Thyroid gland (tissue), 4 donors: ENCODE measurements around the gene VSTM1. TPM values are rescaled to one million over a fixed set of nuclear protein-coding genes. Genes with fewer than 3 reads are reported as not detected.

Experiments
- DNase-seq, 2 donors: peaks; one replicate each; pipeline ENCODE4 v3.0.0-alpha.2; 2019
- H3K27ac ChIP-seq, 3 donors: fragments of 200-600 bp; sonication (generic); 1 replicate in 2 of 3; 2 replicates in 1 of 3; pipeline ENCODE4 v1.5.1; 2016 to 2019; ENCODE audit warnings: mild to moderate bottlenecking in 1 of 3, moderate library complexity in 1 of 3
- H3K27me3 ChIP-seq: fragments of 200-600 bp; sonication (generic); one replicate; pipeline ENCODE4 v1.5.1; 2019
- H3K36me3 ChIP-seq, 2 donors: fragments of 200-600 bp; sonication (generic); one replicate each; pipeline ENCODE4 v1.5.1; 2016 to 2019
- H3K4me1 ChIP-seq, 2 donors: fragments of 200-600 bp; sonication (generic); one replicate each; pipeline ENCODE4 v1.5.1; 2017 to 2019
- H3K4me3 ChIP-seq, 3 donors: fragments of 200-600 bp; sonication (generic); replicated peaks in 1 of 3; 1 replicate in 2 of 3; 2 replicates in 1 of 3; pipeline ENCODE4 v1.5.1; 2016; ENCODE audit warnings: mild to moderate bottlenecking in 1 of 3
- H3K9me3 ChIP-seq: fragments of 200-600 bp; sonication (generic); one replicate; pipeline ENCODE4 v1.5.1; 2017
- CTCF ChIP-seq, 6 experiments: fragments of 200-600 bp in 3 of 6; fragments of 450-650 bp in 3 of 6; sonication (generic) in 3 of 6; IDR thresholded peaks; one replicate each; pipeline ENCODE4 v1.5.1; 2016 to 2019; ENCODE audit warnings: antibody characterized with exemption in 6 of 6, mild to moderate bottlenecking in 2 of 6, inconsistent platforms in 1 of 6, moderate library complexity in 1 of 6
- POLR2A ChIP-seq, 2 donors: fragments of 450-650 bp; IDR thresholded peaks; one replicate each; pipeline ENCODE4 v1.6.1; 2017; ENCODE audit warnings: antibody characterized with exemption in 2 of 2, mild to moderate bottlenecking in 2 of 2, moderate library complexity in 1 of 2
- WGBS, 2 donors: methylation state at CpG; one replicate each; pipeline ENCODE4 v1.1.5; 2017; 5-methylcytosine and 5-hydroxymethylcytosine counted together
- intact Hi-C: fragments of 100-400 bp; cut with DNase I; formaldehyde crosslinking; loops from one replicate; pipeline ENCODE4 v1.15.1; 2023
- total RNA-seq, 4 donors: library from RNA; depleted of rRNA; stranded (reverse); fragments of >200 nt; gene quantifications; one replicate each; pipeline ENCODE4 v1.2.3, GENCODE V29; 2016

The VSTM1 gene
- total RNA-seq, 4 donors from 2014 or later = not detected

GRCh38 chr19:53999694-54000093 is 64.0 kb downstream of the VSTM1 start:
- H3K36me3 ChIP-seq = no peaks in the 10 kb centered on the region
- WGBS, 2 donors = 70 to 83% methylated on average over 1 to 5 of the region's 5 CpGs
- TF ChIP-seq POLR2A (IDR thresholded peaks at IDR 0.05) (no peak), CTCF (IDR thresholded peaks at IDR 0.05) (no peak)
- no peak overlapping the region for H3K4me3 ChIP-seq
- H3K4me1 ChIP-seq = no peaks in the 10 kb centered on the region
- H3K9me3 ChIP-seq = no peaks in the 10 kb centered on the region
- intact Hi-C loops = no loop called here
- DNase-seq = no peak
- no peak overlapping the region for H3K27ac ChIP-seq
- H3K27me3 ChIP-seq = no peaks in the 10 kb centered on the region

DNA sequence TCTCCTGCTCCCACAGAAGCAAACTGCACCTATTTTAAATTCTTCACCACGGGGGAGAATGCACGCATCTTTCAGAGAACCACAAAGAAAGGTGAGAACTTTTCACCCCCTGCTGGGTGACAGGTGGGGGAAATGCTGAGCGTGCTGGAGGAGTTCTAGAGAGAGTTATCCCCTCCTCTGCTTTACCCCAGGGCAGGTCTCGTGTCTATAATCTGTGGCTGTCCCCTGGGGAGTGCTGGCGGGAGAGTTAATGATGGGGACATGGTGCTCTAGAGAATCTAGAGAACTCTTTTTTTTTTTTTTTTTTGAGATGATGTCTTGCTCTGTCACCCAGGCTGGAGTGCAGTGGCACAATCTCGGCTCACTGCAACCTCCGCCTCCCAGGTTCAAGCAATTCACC is 65.5 kb downstream of the VSTM1 start:
- H3K27ac ChIP-seq = no peak overlapping the region
- no peak for DNase-seq
- TF ChIP-seq POLR2A (IDR thresholded peaks at IDR 0.05) (no peak), CTCF (IDR thresholded peaks at IDR 0.05) (no peak)
- H3K4me1 ChIP-seq = no peaks in the 10 kb centered on the region
- no peak overlapping the region for H3K4me3 ChIP-seq
- 34 to 41% methylated on average over 7 of the region's 7 CpGs for WGBS, 2 donors
- H3K9me3 ChIP-seq = no peaks in the 10 kb centered on the region
- H3K27me3 ChIP-seq = peaks cover 8% of the 10 kb centered on the region
- intact Hi-C loops = no loop called here
- H3K36me3 ChIP-seq = no peaks in the 10 kb centered on the region

GRCh38 chr19:53994811-53995210 is 68.9 kb downstream of the VSTM1 start:
- Histone ChIP-seq H3K4me1 (peaks cover 0 to 8% of the 10 kb centered on the region in 2 donors), H3K27ac (no peak overlapping the region), H3K36me3 (no peaks in the 10 kb centered on the region), H3K4me3 (no peak overlapping the region), H3K27me3 (peaks cover 22% of the 10 kb centered on the region), H3K9me3 (no peaks in the 10 kb centered on the region)
- TF ChIP-seq CTCF (IDR thresholded peaks at IDR 0.05) (no peak), POLR2A (IDR thresholded peaks at IDR 0.05) (no peak)
- intact Hi-C loops = no loop called here
- no peak for DNase-seq
- 84 to 88% methylated on average over 5 of the region's 5 CpGs for WGBS, 2 donors

DNA sequence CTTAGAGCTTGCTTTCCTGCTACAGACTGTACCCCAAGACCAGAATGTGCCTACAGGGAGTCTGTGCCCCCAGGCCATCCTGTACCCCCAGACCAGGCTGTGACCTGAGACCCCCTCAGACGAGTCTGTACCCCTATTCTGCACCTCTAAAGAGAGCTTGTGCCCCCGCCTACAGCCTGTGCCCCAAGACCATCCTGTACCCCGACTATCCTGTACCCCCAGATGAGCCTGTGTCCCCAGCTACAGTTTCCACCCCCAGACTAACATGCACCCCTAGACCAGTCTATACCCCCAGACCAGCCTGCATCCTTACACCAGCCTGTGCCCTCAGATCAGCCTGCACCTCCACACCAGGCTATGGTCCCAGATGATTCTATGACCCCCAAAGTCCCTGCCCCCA is 70.2 kb downstream of the VSTM1 start:
- Histone ChIP-seq H3K4me1 (peaks cover 0 to 8% of the 10 kb centered on the region in 2 donors), H3K4me3 (no peak overlapping the region), H3K36me3 (no peaks in the 10 kb centered on the region), H3K27me3 (peaks cover 22% of the 10 kb centered on the region), H3K9me3 (no peaks in the 10 kb centered on the region), H3K27ac (no peak overlapping the region)
- 52 to 73% methylated on average over 2 to 3 of the region's 3 CpGs for WGBS, 2 donors
- DNase-seq = no peak
- intact Hi-C loops = no loop called here
- no peak for TF ChIP-seq POLR2A (IDR thresholded peaks at IDR 0.05)
- no peak for TF ChIP-seq CTCF (IDR thresholded peaks at IDR 0.05)

DNA sequence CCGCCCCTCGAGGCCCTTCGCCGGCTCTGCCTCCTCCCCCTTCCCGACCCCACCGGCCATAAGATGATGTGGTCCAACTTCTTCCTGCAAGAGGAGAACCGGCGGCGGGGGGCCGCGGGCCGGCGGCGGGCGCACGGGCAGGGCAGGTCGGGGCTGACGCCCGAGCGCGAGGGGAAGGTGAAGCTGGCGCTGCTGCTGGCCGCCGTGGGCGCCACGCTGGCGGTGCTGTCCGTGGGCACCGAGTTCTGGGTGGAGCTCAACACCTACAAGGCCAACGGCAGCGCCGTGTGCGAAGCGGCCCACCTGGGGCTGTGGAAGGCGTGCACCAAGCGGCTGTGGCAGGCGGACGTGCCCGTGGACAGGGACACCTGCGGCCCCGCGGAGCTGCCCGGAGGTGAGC is 70.9 kb downstream of the VSTM1 start:
- TF ChIP-seq CTCF (IDR thresholded peaks at IDR 0.05) (no peak), POLR2A (IDR thresholded peaks at IDR 0.05) (no peak)
- Histone ChIP-seq H3K27me3 (peaks cover 22% of the 10 kb centered on the region), H3K27ac (no peak overlapping the region), H3K9me3 (no peaks in the 10 kb centered on the region), H3K4me3 (no peak overlapping the region), H3K36me3 (no peaks in the 10 kb centered on the region), H3K4me1 (peaks cover 0 to 8% of the 10 kb centered on the region in 2 donors)
- DNase-seq = no peak
- intact Hi-C loops = no loop called here
- WGBS, 2 donors = 9 to 14% methylated on average over 6 to 27 of the region's 43 CpGs
